H1 (cell line): Measurements from ENCODE around the gene FTHL17. TPM values are rescaled to one million over a fixed set of nuclear protein-coding genes. Genes with fewer than 3 reads are reported as not detected.

Experiments
- EZH2 ChIP-seq: fragments of 200-600 bp; sonication (generic); IDR thresholded peaks from 2 replicates; pipeline ENCODE4 v1.7.1; 2012; ENCODE audit warnings: low read depth, mild to moderate bottlenecking, moderate library complexity, low read length, inconsistent platforms; ENCODE audit not compliant: severe bottlenecking
- TBP ChIP-seq: IDR thresholded peaks from 2 replicates; pipeline ENCODE4 v1.6.1; 2011; ENCODE audit warnings: low read depth, low read length, improper control_type of control experiment
- polyA plus RNA-seq, 7 experiments: library from polyadenylated mRNA; depleted of rRNA in 3 of 7; stranded (reverse) in 5 of 7; unstranded in 2 of 7; fragments of >200 nt in 5 of 7; fragments of 200-250 nt in 2 of 7; gene quantifications; 1 replicate in 5 of 7; 2 replicates in 1 of 7; 4 replicates in 1 of 7; pipeline versions ENCODE4 v1.2.1 to v1.2.3, GENCODE V29; 2011 to 2013; ENCODE audit warnings: missing spikeins in 2 of 7, mixed read lengths in 2 of 7
- total RNA-seq: library from RNA; stranded (reverse); fragmentation: NEBNext Ultra II Directional; extraction: Animal tissue kit (Norgen Biotek cat#: 25700); gene quantifications from 2 replicates; pipeline ENCODE4 v1.2.1, GENCODE V29; 2021

FTHL17 gene
- total and polyA plus RNA-seq, 2 of the 8 experiments (the other 6 are each of a cell fraction or from before 2014, with no cell fraction given): not detected

- TF ChIP-seq EZH2 (no peak), TBP (no peak)
Measured at GRCh38 chrX:31099536-31100090, 27.8 kb upstream of the FTHL17 start (continued).
